Neural cell (in vitro differentiated cells): ENCODE data around the gene SEC14L1. TPM values are rescaled to one million over a fixed set of nuclear protein-coding genes. Genes with fewer than 3 reads are reported as not detected.

ENCODE experiments used
- H2AFZ ChIP-seq: fragments of 200-600, 300-800 bp; sonication (generic), shearing (Covaris generic); 2 replicates; pipeline ENCODE4 v1.6.0; 2014; ENCODE audit warnings: low read depth, mild to moderate bottlenecking, antibody characterized with exemption, low read length, moderate library complexity
- H3F3A ChIP-seq: fragments of 200-600 bp; shearing (Covaris generic); 2 replicates; pipeline ENCODE4 v1.6.1; 2016; ENCODE audit warnings: mild to moderate bottlenecking, moderate library complexity, mixed read lengths, antibody characterized with exemption, low read length; ENCODE audit not compliant: insufficient read depth, poor library complexity, severe bottlenecking
- H3K27ac ChIP-seq: fragments of 200-600, 300-800 bp; sonication (generic), shearing (Covaris generic); 2 replicates; pipeline ENCODE4 v1.5.1; 2014; ENCODE audit warnings: mild to moderate bottlenecking, low read length, moderate library complexity
- H3K27me3 ChIP-seq: fragments of 300-800, 200-600 bp; sonication (generic), shearing (Covaris generic); 2 replicates; pipeline ENCODE4 v1.6.0; 2014; ENCODE audit warnings: mild to moderate bottlenecking, low read depth, low read length, moderate library complexity; ENCODE audit not compliant: insufficient read depth
- H3K36me3 ChIP-seq: fragments of 300-800, 200-600 bp; sonication (generic), shearing (Covaris generic); 2 replicates; pipeline ENCODE4 v1.5.1; 2014; ENCODE audit warnings: mild to moderate bottlenecking, antibody characterized with exemption, low read length, moderate library complexity; ENCODE audit not compliant: insufficient read depth
- H3K4me2 ChIP-seq: fragments of 300-800, 200-600 bp; sonication (generic), shearing (Covaris generic); 2 replicates; pipeline ENCODE4 v1.6.0; 2014; ENCODE audit warnings: mild to moderate bottlenecking, low read length
- H3K4me3 ChIP-seq: fragments of 300-800, 200-600 bp; sonication (generic), shearing (Covaris generic); 2 replicates; pipeline ENCODE4 v1.5.1; 2014; ENCODE audit warnings: mild to moderate bottlenecking, low read length, moderate library complexity
- H3K79me2 ChIP-seq: fragments of 200-600 bp; shearing (Covaris generic); replicated peaks from 2 replicates; pipeline ENCODE4 v1.6.0; 2014; ENCODE audit warnings: mild to moderate bottlenecking, low read length, moderate library complexity; ENCODE audit not compliant: insufficient read depth
- H3K9ac ChIP-seq: fragments of 300-800, 200-600 bp; sonication (generic), shearing (Covaris generic); 2 replicates; pipeline ENCODE4 v1.6.1; 2016; ENCODE audit warnings: mild to moderate bottlenecking, low read length, mixed read lengths
- H3K9me2 ChIP-seq: fragments of 200-600 bp; shearing (Covaris generic); 2 replicates; pipeline ENCODE4 v1.6.1; 2016; ENCODE audit warnings: mild to moderate bottlenecking, low read length, mixed read lengths; ENCODE audit not compliant: insufficient read depth
- H3K9me3 ChIP-seq: fragments of 200-600, 300-800 bp; sonication (generic), shearing (Covaris generic); 2 replicates; pipeline ENCODE4 v1.6.1; 2016; ENCODE audit warnings: mild to moderate bottlenecking, mixed run types, low read length, moderate library complexity, mixed read lengths
- H4K20me1 ChIP-seq: fragments of 200-600 bp; shearing (Covaris generic); 2 replicates; pipeline ENCODE4 v1.6.1; 2016; ENCODE audit warnings: mild to moderate bottlenecking, mixed run types; ENCODE audit not compliant: insufficient read depth
- EP300 ChIP-seq: fragments of 450-650 bp; conservative IDR thresholded peaks from 2 replicates; pipeline ENCODE4 v1.6.1; 2014; ENCODE audit warnings: antibody characterized with exemption, mild to moderate bottlenecking, moderate library complexity; ENCODE audit not compliant: poor library complexity, severe bottlenecking
- EZH2 ChIP-seq: fragments of 200-600, 300-800 bp; shearing (Covaris generic), sonication (generic); IDR thresholded peaks from 2 replicates; pipeline ENCODE4 v1.6.1; 2014; ENCODE audit warnings: antibody characterized with exemption, low read length, borderline replicate concordance, mild to moderate bottlenecking; ENCODE audit not compliant: insufficient read depth, poor library complexity, severe bottlenecking
- MXI1 ChIP-seq: fragments of 450-650 bp; conservative IDR thresholded peaks from 2 replicates; pipeline ENCODE4 v1.6.1; 2014; ENCODE audit warnings: antibody characterized with exemption, mild to moderate bottlenecking; ENCODE audit not compliant: poor library complexity, severe bottlenecking
- POLR2AphosphoS5 ChIP-seq: IDR thresholded peaks from 2 replicates; pipeline ENCODE4 v1.6.1; 2012
- RAD21 ChIP-seq: fragments of 450-650 bp; conservative IDR thresholded peaks from 2 replicates; pipeline ENCODE4 v1.6.1; 2014; ENCODE audit warnings: antibody characterized with exemption, mild to moderate bottlenecking, moderate library complexity
- REST ChIP-seq: IDR thresholded peaks from 2 replicates; pipeline ENCODE4 v1.6.1; 2012; ENCODE audit warnings: borderline replicate concordance
- SMC3 ChIP-seq: fragments of 450-650 bp; conservative IDR thresholded peaks from 2 replicates; pipeline ENCODE4 v1.6.1; 2014; ENCODE audit warnings: antibody characterized with exemption, mild to moderate bottlenecking, moderate library complexity; ENCODE audit not compliant: poor library complexity
- TAF1 ChIP-seq: IDR thresholded peaks from 2 replicates; pipeline ENCODE4 v1.6.1; 2012; ENCODE audit warnings: low read depth
- polyA plus RNA-seq: library from polyadenylated mRNA; depleted of rRNA; stranded (reverse); fragments of >200 nt; gene quantifications from 2 replicates; pipeline ENCODE4 v1.2.3, GENCODE V29; 2014
- TF ChIP-seq, protein P1 (sequence below): fragments of 450-650 bp; IDR thresholded peaks from 2 replicates; pipeline ENCODE4 v1.5.1; 2014; ENCODE audit warnings: antibody characterized with exemption, mild to moderate bottlenecking, moderate library complexity; ENCODE audit not compliant: poor library complexity, severe bottlenecking

The SEC14L1 gene
- polyA plus RNA-seq, 1 donor from 2014 or later = 40.4 TPM

GRCh38 chr17:77258638-77259037 is 117.9 kb downstream of the SEC14L1 start:
- no peak for TF ChIP-seq SMC3

GRCh38 chr17:77264617-77265230 is 124.0 kb downstream of the SEC14L1 start:
- TF ChIP-seq EP300 = no peak
- TF ChIP-seq REST = no peak
- no peak for TF ChIP-seq POLR2AphosphoS5
- TF ChIP-seq RAD21 = no peak
- no peak for TF ChIP-seq MXI1
- no peak for TF ChIP-seq SMC3
- TF ChIP-seq, protein P1, sequence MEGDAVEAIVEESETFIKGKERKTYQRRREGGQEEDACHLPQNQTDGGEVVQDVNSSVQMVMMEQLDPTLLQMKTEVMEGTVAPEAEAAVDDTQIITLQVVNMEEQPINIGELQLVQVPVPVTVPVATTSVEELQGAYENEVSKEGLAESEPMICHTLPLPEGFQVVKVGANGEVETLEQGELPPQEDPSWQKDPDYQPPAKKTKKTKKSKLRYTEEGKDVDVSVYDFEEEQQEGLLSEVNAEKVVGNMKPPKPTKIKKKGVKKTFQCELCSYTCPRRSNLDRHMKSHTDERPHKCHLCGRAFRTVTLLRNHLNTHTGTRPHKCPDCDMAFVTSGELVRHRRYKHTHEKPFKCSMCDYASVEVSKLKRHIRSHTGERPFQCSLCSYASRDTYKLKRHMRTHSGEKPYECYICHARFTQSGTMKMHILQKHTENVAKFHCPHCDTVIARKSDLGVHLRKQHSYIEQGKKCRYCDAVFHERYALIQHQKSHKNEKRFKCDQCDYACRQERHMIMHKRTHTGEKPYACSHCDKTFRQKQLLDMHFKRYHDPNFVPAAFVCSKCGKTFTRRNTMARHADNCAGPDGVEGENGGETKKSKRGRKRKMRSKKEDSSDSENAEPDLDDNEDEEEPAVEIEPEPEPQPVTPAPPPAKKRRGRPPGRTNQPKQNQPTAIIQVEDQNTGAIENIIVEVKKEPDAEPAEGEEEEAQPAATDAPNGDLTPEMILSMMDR = no peak
- TF ChIP-seq EZH2 = no peak
- TF ChIP-seq TAF1 = no peak
- Histone ChIP-seq H3K27ac (no peak overlapping the region), H3K4me2 (no peak overlapping the region), H3K4me3 (no peak overlapping the region), H3K9me2 (no peaks in the 10 kb centered on the region), H3K9me3 (no peaks in the 10 kb centered on the region), H2AFZ (no peak overlapping the region), H4K20me1 (no peaks in the 10 kb centered on the region), H3K36me3 (no peaks in the 10 kb centered on the region), H3K27me3 (no peaks in the 10 kb centered on the region), H3F3A (no peaks in the 10 kb centered on the region), H3K9ac (no peak overlapping the region), H3K79me2 (no peaks in the 10 kb centered on the region)

More at GRCh38 chr17:77258638-77259037, 117.9 kb downstream of the SEC14L1 start:
- H3F3A ChIP-seq = no peaks in the 10 kb centered on the region
- no peak overlapping the region for H3K27ac ChIP-seq
- H3K9me3 ChIP-seq = no peaks in the 10 kb centered on the region
- no peaks in the 10 kb centered on the region for H3K9me2 ChIP-seq
- no peak overlapping the region for H2AFZ ChIP-seq
- H3K9ac ChIP-seq = no peak overlapping the region
- no peaks in the 10 kb centered on the region for H3K27me3 ChIP-seq
- no peaks in the 10 kb centered on the region for H3K79me2 ChIP-seq
- H4K20me1 ChIP-seq = no peaks in the 10 kb centered on the region
- no peak overlapping the region for H3K4me2 ChIP-seq
- H3K36me3 ChIP-seq = no peaks in the 10 kb centered on the region
- H3K4me3 ChIP-seq = no peak overlapping the region

DNA sequence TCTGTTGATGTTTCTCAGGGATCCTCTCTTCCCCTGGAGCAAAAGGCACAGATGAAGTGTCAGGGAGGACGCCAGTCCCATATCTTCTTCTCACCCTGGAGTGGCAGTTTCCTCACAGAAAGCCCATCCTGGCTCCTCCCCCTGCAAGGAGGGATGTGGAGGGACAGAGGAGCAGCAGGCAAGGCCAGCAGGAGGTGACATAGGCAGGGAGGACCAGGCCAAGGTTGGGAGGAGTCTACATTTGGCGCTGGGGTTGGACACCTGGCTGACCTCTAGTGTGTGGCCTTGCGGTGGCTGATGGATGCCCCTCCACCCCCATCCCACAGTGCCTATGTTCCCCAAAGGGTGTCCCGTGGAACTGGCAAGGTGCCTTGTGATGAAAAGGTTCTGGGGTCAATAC is 125.4 kb downstream of the SEC14L1 start:
- Histone ChIP-seq H3K4me2 (no peak overlapping the region), H3F3A (no peaks in the 10 kb centered on the region), H3K79me2 (no peaks in the 10 kb centered on the region), H3K27me3 (no peaks in the 10 kb centered on the region), H3K9me2 (no peaks in the 10 kb centered on the region), H3K9ac (no peak overlapping the region), H2AFZ (no peak overlapping the region), H4K20me1 (no peaks in the 10 kb centered on the region), H3K27ac (no peak overlapping the region), H3K4me3 (no peak overlapping the region), H3K9me3 (no peaks in the 10 kb centered on the region), H3K36me3 (no peaks in the 10 kb centered on the region)
- TF ChIP-seq TAF1 (no peak), EP300 (no peak), SMC3 (no peak), REST (no peak), EZH2 (no peak), MXI1 (no peak), RAD21 (no peak)
- TF ChIP-seq, protein P1 = no peak
